Osteocyte (in vitro differentiated cells): ENCODE data around the gene TMPRSS12. TPM values are rescaled to one million over a fixed set of nuclear protein-coding genes. Genes with fewer than 3 reads are reported as not detected.
"Not testable (repeated sequence)": the region's sequence is repeated elsewhere in the genome, so short reads cannot be mapped to it uniquely, and the experiment has no call there.

Source experiments
- DNase-seq: peaks from one replicate; pipeline ENCODE4 v3.0.0; 2021; ENCODE audit warnings: mixed read lengths; ENCODE audit not compliant: unreplicated experiment; ENCODE audit errors: extremely low spot score
- H3K27ac Mint-ChIP-seq: one replicate; pipeline ENCODE4 v1.8.0; 2021; ENCODE audit warnings: mild to moderate bottlenecking, mixed read lengths; ENCODE audit not compliant: unreplicated experiment
- H3K27me3 Mint-ChIP-seq: one replicate; pipeline ENCODE4 v1.8.0; 2021; ENCODE audit warnings: mixed read lengths; ENCODE audit not compliant: unreplicated experiment
- H3K36me3 Mint-ChIP-seq: one replicate; pipeline ENCODE4 v1.8.0; 2021; ENCODE audit warnings: mixed read lengths; ENCODE audit not compliant: unreplicated experiment
- H3K4me1 Mint-ChIP-seq: one replicate; pipeline ENCODE4 v1.8.0; 2021; ENCODE audit warnings: mixed read lengths; ENCODE audit not compliant: unreplicated experiment
- H3K4me3 Mint-ChIP-seq: one replicate; pipeline ENCODE4 v1.8.0; 2021; ENCODE audit warnings: mild to moderate bottlenecking, moderate library complexity, mixed read lengths; ENCODE audit not compliant: unreplicated experiment
- H3K9me3 Mint-ChIP-seq: one replicate; pipeline ENCODE4 v1.8.0; 2021; ENCODE audit warnings: mixed read lengths; ENCODE audit not compliant: unreplicated experiment
- total RNA-seq: library from RNA; stranded (reverse); gene quantifications from 2 replicates; pipeline ENCODE4 v1.2.1, GENCODE V29; 2021
- TF ChIP-seq, protein P1 (sequence below): fragments of 200-600 bp; sonication (generic); IDR thresholded peaks from 2 replicates; pipeline ENCODE4 v1.5.0; 2021; ENCODE audit warnings: antibody characterized with exemption, mild to moderate bottlenecking, moderate library complexity

TMPRSS12 gene
- total RNA-seq, 1 donor from 2014 or later, result not detected

DNA sequence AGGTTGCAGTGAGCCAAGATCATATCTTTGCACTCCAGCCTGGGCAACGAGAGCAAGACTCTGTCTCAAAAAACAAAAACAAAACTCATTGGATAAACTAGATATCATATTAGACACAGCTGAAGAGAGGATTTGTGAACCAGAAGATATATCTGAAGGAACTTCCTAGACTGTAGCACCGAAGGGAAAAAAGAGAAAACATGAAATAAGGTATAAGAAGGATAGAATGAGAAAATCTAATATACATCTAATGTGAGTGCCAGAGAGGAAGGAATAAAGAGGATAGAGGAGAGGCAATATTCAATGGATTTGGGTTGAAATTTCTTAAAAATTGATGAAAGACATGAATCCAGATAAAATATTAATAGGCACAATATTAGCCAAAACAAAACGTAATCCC is 22.5 kb downstream of the TMPRSS12 start:
- Mint-ChIP-seq H3K27me3 (peaks cover 19% of the 10 kb centered on the region), H3K27ac (no peak overlapping the region), H3K4me3 (no peak overlapping the region), H3K4me1 (peaks cover 3% of the 10 kb centered on the region), H3K9me3 (peaks cover 28% of the 10 kb centered on the region), H3K36me3 (no peaks in the 10 kb centered on the region)
- TF ChIP-seq, protein P1, sequence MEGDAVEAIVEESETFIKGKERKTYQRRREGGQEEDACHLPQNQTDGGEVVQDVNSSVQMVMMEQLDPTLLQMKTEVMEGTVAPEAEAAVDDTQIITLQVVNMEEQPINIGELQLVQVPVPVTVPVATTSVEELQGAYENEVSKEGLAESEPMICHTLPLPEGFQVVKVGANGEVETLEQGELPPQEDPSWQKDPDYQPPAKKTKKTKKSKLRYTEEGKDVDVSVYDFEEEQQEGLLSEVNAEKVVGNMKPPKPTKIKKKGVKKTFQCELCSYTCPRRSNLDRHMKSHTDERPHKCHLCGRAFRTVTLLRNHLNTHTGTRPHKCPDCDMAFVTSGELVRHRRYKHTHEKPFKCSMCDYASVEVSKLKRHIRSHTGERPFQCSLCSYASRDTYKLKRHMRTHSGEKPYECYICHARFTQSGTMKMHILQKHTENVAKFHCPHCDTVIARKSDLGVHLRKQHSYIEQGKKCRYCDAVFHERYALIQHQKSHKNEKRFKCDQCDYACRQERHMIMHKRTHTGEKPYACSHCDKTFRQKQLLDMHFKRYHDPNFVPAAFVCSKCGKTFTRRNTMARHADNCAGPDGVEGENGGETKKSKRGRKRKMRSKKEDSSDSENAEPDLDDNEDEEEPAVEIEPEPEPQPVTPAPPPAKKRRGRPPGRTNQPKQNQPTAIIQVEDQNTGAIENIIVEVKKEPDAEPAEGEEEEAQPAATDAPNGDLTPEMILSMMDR, result no peak
- no peak for DNase-seq

DNA sequence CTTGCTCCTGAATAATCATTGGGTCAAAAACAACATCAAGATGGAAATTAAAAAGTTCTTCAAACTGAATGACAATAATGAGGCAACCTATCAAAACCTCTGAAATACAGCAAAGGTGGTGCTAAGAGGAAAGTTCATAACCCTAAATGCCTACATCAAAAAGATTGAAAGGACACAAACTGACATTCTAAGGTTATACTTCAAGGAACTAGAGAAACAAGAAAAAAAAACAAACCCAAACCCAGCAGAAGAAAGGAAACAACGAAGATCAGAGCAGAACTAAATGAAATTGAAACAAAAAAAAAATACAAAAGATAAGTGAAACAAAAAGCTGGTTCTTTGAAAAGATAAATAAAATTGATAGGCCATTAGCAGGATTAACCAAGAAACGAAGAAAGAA is 26.2 kb downstream of the TMPRSS12 start:
- H3K27ac Mint-ChIP-seq, DNase-seq, H3K4me1 Mint-ChIP-seq, H3K36me3 Mint-ChIP-seq, H3K4me3 Mint-ChIP-seq: not testable (repeated sequence)
- Mint-ChIP-seq H3K9me3 (peaks cover 37% of the 10 kb centered on the region), H3K27me3 (peaks cover 21% of the 10 kb centered on the region)

DNA sequence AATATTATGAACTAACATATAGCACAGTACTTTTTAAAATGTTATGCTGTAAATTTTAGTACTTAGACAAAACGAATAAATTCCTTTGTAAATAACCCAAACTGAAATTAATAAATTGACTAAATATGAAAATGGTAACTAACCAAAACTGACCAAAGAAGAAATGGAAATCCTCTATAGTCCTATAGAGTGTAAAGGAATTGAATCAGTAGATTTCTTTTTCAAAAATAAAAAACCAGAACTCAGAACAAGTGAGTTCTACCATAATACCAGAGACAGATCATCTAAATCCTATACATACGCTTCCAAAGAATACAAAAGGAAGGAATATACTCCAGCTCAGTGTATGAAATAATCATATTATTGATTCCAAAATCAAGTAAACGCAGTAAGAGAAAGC is 39.8 kb downstream of the TMPRSS12 start:
- no peaks in the 10 kb centered on the region for H3K9me3 Mint-ChIP-seq
- no peaks in the 10 kb centered on the region for H3K4me1 Mint-ChIP-seq
- no peak overlapping the region for H3K4me3 Mint-ChIP-seq
- no peak overlapping the region for H3K27ac Mint-ChIP-seq
- TF ChIP-seq, protein P1, result no peak
- no peak for DNase-seq
- no peaks in the 10 kb centered on the region for H3K27me3 Mint-ChIP-seq
- H3K36me3 Mint-ChIP-seq, result no peaks in the 10 kb centered on the region

DNA sequence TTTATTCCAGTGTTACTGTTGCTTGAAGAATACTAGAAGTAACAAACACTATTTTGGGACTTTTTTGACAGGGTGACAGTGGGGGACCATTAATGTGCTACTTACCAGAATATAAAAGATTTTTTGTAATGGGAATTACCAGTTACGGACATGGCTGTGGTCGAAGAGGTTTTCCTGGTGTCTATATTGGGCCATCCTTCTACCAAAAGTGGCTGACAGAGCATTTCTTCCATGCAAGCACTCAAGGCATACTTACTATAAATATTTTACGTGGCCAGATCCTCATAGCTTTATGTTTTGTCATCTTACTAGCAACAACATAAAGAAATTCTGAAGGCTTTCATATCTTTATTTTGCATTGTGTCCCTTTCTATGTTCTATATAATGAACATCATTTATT is 44.5 kb downstream of the TMPRSS12 start:
- TF ChIP-seq, protein P1, result no peak
- Mint-ChIP-seq H3K4me1 (no peaks in the 10 kb centered on the region), H3K4me3 (no peak overlapping the region), H3K27ac (no peak overlapping the region), H3K36me3 (no peaks in the 10 kb centered on the region), H3K27me3 (no peaks in the 10 kb centered on the region), H3K9me3 (no peaks in the 10 kb centered on the region)
- DNase-seq, result no peak

DNA sequence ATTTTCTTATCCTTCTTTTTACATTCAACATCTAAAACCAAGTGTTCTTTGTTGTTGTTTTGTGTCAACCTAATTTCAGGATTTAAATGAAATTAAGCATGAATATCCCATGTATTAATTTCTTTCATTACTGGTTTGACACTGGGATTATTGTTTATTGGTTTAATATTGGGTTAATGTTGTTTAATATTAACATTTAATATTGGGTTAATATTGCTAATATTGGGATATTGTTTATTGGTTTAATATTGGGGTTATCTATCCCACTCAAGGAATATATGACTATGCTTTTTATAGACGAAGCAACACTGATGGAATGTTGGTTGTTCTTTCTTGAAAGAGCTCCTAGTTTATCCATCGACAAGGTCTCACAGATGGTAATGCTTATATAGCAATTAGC is 45.9 kb downstream of the TMPRSS12 start:
- Mint-ChIP-seq H3K27ac (no peak overlapping the region), H3K36me3 (no peaks in the 10 kb centered on the region), H3K27me3 (no peaks in the 10 kb centered on the region), H3K9me3 (no peaks in the 10 kb centered on the region), H3K4me1 (no peaks in the 10 kb centered on the region), H3K4me3 (no peak overlapping the region)
- DNase-seq, result no peak
- TF ChIP-seq, protein P1, result no peak

DNA sequence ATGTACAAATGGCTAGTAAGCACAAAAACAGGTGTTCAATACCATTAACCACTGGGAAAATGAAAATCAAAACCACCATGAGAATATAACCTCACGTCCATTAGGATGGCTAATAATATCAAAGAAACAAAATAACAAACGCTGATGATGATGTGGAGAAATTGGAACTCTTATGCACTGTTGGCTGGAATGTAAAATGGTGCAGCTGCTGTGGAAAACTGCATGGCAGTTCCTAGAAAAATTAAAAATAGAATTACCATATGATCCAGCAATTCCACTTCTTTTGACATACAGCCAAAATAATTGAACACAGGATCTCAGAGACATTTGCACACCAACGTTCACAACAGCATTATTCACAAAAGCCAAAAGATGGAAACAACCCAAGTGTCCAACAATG is 51.5 kb downstream of the TMPRSS12 start:
- Mint-ChIP-seq H3K4me1 (no peaks in the 10 kb centered on the region), H3K9me3 (peaks cover 5% of the 10 kb centered on the region), H3K27me3 (no peaks in the 10 kb centered on the region), H3K36me3 (no peaks in the 10 kb centered on the region), H3K4me3 (no peak overlapping the region), H3K27ac (no peak overlapping the region)
- TF ChIP-seq, protein P1, result no peak
- no peak for DNase-seq
